Stimulated activated CD4-positive, alpha-beta T cell treated with anti-CD3 and anti-CD28 coated beads, Interleukin-4, amount 100 ng/mL, for 4 hours (primary cell): ENCODE results near the gene COX4I1.
A peak's percentile ranks its signal among the peaks of the same experiment; 100 is the strongest.

Experiments
- DNase-seq, 2 experiments: peaks; one replicate each; pipeline ENCODE4 v3.0.0-alpha.2; 2020

The COX4I1 gene

GRCh38 chr16:85768199-85768598, 31.3 kb upstream of the COX4I1 start:
- DNase-seq, result no peak

GRCh38 chr16:85770741-85771140, 28.8 kb upstream of the COX4I1 start:
- no peak for DNase-seq

- no peak for DNase-seq
These were observed 26.5 kb upstream of the COX4I1 start for GRCh38 chr16:85773044-85773443.

GRCh38 chr16:85774136-85774535, 25.4 kb upstream of the COX4I1 start:
- no peak for DNase-seq

- no peak for DNase-seq
These were observed 24.7 kb upstream of the COX4I1 start for GRCh38 chr16:85774811-85775210.

GRCh38 chr16:85777583-85778310, 21.7 kb upstream of the COX4I1 start:
- DNase-seq, result no peak

- no peak for DNase-seq
These were observed 20.6 kb upstream of the COX4I1 start for GRCh38 chr16:85778873-85779272.

- DNase-seq, result no peak
These were observed 19.2 kb upstream of the COX4I1 start for GRCh38 chr16:85780281-85780680.

- DNase-seq, result no peak
These were observed 18.3 kb upstream of the COX4I1 start for GRCh38 chr16:85781156-85781555.

GRCh38 chr16:85781695-85782370, 17.7 kb upstream of the COX4I1 start:
- DNase-seq, result no peak

- DNase-seq, result no peak
These were observed 17.0 kb upstream of the COX4I1 start for GRCh38 chr16:85782451-85782850.

GRCh38 chr16:85783441-85783840, 16.1 kb upstream of the COX4I1 start:
- no peak for DNase-seq

GRCh38 chr16:85784813-85785212, 14.7 kb upstream of the COX4I1 start:
- no peak for DNase-seq

GRCh38 chr16:85785927-85786326, 13.6 kb upstream of the COX4I1 start:
- DNase-seq, result no peak

GRCh38 chr16:85788819-85789218, 10.7 kb upstream of the COX4I1 start:
- no peak for DNase-seq

GRCh38 chr16:85789773-85790172, 9.7 kb upstream of the COX4I1 start:
- no peak for DNase-seq

- DNase-seq, result no peak
These were observed 5.7 kb upstream of the COX4I1 start for GRCh38 chr16:85793662-85794298.

GRCh38 chr16:85794696-85795095, 4.8 kb upstream of the COX4I1 start:
- DNase-seq, result no peak

- no peak for DNase-seq
These were observed 3.3 kb upstream of the COX4I1 start for GRCh38 chr16:85796152-85796551.

- no peak for DNase-seq
These were observed 2.9 kb upstream of the COX4I1 start for GRCh38 chr16:85796599-85796998.

- no peak for DNase-seq
These were observed 1.2 kb upstream of the COX4I1 start for GRCh38 chr16:85798283-85798776.

- DNase-seq, result peak; percentile 10 to 22
These were observed 496 bp upstream of the COX4I1 start for GRCh38 chr16:85798901-85799496.

GRCh38 chr16:85800321-85800669, 800 bp downstream of the COX4I1 start:
- peak in 1 of 2 experiments; percentile 12 for DNase-seq

GRCh38 chr16:85803570-85803969, 4.1 kb downstream of the COX4I1 start:
- no peak for DNase-seq
